Esophagus muscularis mucosa (tissue), 4 donors: ENCODE results near the gene LMO3. TPM values are rescaled to one million over a fixed set of nuclear protein-coding genes. Genes with fewer than 3 reads are reported as not detected.

Source experiments
- DNase-seq: peaks from one replicate; pipeline ENCODE4 v3.0.0-alpha.2; 2017; ENCODE audit errors: extremely low spot score
- H3K27ac ChIP-seq, 4 donors: fragments of 200-600 bp; sonication (generic); replicated peaks in 1 of 4; 1 replicate in 3 of 4; 2 replicates in 1 of 4; pipeline ENCODE4 v1.5.1; 2016 to 2019; ENCODE audit warnings: mild to moderate bottlenecking in 1 of 4
- H3K27me3 ChIP-seq, 4 donors: fragments of 200-600 bp; sonication (generic); one replicate each; pipeline versions ENCODE4 v1.5.1 to v1.6.0; 2016 to 2019
- H3K36me3 ChIP-seq, 4 donors: fragments of 200-600 bp; sonication (generic); one replicate each; pipeline ENCODE4 v1.5.1; 2016 to 2019
- H3K4me1 ChIP-seq, 4 donors: fragments of 200-600 bp; sonication (generic); one replicate each; pipeline ENCODE4 v1.5.1; 2016 to 2019
- H3K4me3 ChIP-seq, 4 donors: fragments of 200-600 bp; sonication (generic); 1 replicate in 2 of 4; 2 replicates in 2 of 4; pipeline ENCODE4 v1.5.1; 2016 to 2019; ENCODE audit warnings: mild to moderate bottlenecking in 4 of 4, moderate library complexity in 1 of 4
- H3K9me3 ChIP-seq, 4 donors: fragments of 200-600 bp; sonication (generic); 1 replicate in 3 of 4; 2 replicates in 1 of 4; pipeline ENCODE4 v1.5.1; 2016 to 2019
- EP300 ChIP-seq: sonication (generic); formaldehyde crosslinking; IDR thresholded peaks from one replicate; pipeline ENCODE4 v1.6.1; 2017; ENCODE audit warnings: antibody characterized with exemption
- POLR2A ChIP-seq: fragments of 450-650 bp; IDR thresholded peaks from one replicate; pipeline ENCODE4 v1.6.1; 2017; ENCODE audit warnings: antibody characterized with exemption, moderate library complexity, mild to moderate bottlenecking, low read depth
- POLR2AphosphoS5 ChIP-seq, 2 donors: sonication (generic); formaldehyde crosslinking; IDR thresholded peaks; one replicate each; pipeline ENCODE4 v1.6.1; 2017; ENCODE audit warnings: antibody characterized with exemption in 2 of 2
- WGBS: methylation state at CpG from one replicate; pipeline ENCODE4 v1.1.5; 2018; 5-methylcytosine and 5-hydroxymethylcytosine counted together
- intact Hi-C: fragments of 100-400 bp; cut with DNase I; formaldehyde crosslinking; loops from one replicate; pipeline ENCODE4 v1.15.1; 2023
- total RNA-seq, 4 donors: library from RNA; depleted of rRNA; stranded (reverse); fragments of >200 nt; gene quantifications; one replicate each; pipeline versions ENCODE4 v1.1.0 to v1.2.1, GENCODE V29; 2016
- TF ChIP-seq, protein P1 (sequence below), 3 experiments: fragments of 200-600 bp in 2 of 3; fragments of 450-650 bp in 1 of 3; sonication (generic) in 2 of 3; IDR thresholded peaks; one replicate each; pipeline ENCODE4 v1.5.1; 2017 to 2019; ENCODE audit warnings: antibody characterized with exemption in 3 of 3, mild to moderate bottlenecking in 2 of 3, moderate library complexity in 1 of 3

LMO3 gene
- total RNA-seq, 4 donors from 2014 or later = 66.1 to 152 (median 138) TPM

DNA sequence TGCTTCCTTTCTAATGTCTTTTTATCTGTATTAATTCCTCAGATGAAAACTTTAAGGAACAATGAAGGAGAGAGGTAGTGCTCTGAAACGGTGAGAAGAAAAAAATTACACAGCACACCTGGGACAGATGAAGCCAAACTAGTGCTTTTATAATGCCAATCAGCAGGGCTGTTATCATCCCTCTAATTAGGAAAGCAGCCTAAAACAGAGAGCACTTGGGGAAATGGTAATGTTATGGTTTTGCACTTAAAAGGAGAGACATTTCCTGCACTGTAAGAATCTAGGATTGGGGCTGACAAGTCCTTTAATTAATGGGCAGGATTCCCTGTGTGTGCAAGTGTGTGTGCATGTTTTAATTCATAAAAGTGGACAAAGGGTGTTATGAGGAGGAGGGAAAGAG, 4.8 kb upstream of the LMO3 start:
- intact Hi-C loops = no loop called here
- no peak for DNase-seq
- Histone ChIP-seq H3K27ac (peak overlapping the region; percentile 77 to 86 (median 83)), H3K36me3 (no peaks in the 10 kb centered on the region), H3K9me3 (no peaks in the 10 kb centered on the region), H3K4me1 (peaks cover 6 to 53% (median 35%) of the 10 kb centered on the region in 4 donors), H3K27me3 (no peaks in the 10 kb centered on the region), H3K4me3 (peak overlapping the region; percentile 22 to 72 (median 63))
- WGBS = 21% methylated on average over 1 of the region's 1 CpG
- TF ChIP-seq POLR2AphosphoS5 (IDR thresholded peaks at IDR 0.05) (no peak), EP300 (no peak), POLR2A (no peak)
- TF ChIP-seq, protein P1, sequence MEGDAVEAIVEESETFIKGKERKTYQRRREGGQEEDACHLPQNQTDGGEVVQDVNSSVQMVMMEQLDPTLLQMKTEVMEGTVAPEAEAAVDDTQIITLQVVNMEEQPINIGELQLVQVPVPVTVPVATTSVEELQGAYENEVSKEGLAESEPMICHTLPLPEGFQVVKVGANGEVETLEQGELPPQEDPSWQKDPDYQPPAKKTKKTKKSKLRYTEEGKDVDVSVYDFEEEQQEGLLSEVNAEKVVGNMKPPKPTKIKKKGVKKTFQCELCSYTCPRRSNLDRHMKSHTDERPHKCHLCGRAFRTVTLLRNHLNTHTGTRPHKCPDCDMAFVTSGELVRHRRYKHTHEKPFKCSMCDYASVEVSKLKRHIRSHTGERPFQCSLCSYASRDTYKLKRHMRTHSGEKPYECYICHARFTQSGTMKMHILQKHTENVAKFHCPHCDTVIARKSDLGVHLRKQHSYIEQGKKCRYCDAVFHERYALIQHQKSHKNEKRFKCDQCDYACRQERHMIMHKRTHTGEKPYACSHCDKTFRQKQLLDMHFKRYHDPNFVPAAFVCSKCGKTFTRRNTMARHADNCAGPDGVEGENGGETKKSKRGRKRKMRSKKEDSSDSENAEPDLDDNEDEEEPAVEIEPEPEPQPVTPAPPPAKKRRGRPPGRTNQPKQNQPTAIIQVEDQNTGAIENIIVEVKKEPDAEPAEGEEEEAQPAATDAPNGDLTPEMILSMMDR (IDR thresholded peaks at IDR 0.05) = no peak

DNA sequence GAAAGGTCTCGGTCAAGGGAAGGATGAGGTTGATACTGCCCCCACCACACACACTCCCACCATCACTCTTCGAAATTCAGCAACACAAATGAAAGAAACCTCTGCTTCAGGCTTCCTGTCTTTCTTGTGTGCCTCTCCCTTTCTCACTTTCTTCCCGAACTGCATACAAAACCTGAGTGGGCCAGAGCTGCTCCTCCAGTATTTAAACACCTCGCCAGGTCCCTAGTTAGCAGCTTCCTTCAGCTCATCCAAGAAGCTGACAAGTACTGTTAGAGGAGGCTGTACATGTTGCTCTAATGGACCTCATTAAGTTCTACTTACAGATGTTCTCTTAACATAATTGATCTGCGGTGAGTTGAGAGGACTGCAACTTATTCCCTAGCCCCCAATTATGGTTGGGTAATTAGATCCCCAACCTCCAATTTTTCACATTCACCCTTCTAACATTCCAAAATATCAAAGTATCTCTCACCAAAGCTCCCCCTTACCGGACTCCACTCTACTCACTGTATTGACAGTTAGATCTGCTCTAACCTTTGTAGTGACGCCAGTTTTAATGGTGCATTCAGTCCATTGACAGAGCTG, 4.1 kb upstream of the LMO3 start:
- intact Hi-C loops = no loop called here
- peaks cover 7 to 53% (median 36%) of the 10 kb centered on the region in 4 donors for H3K4me1 ChIP-seq
- DNase-seq = no peak
- H3K27me3 ChIP-seq = no peaks in the 10 kb centered on the region
- TF ChIP-seq POLR2AphosphoS5 (IDR thresholded peaks at IDR 0.05) (peak; percentile 10 to 45), EP300 (no peak), POLR2A (no peak)
- TF ChIP-seq, protein P1 (IDR thresholded peaks at IDR 0.05) = no peak
- 53% methylated on average over 7 of the region's 7 CpGs for WGBS
- H3K27ac ChIP-seq = peak overlapping the region; percentile 77 to 86 (median 83)
- no peaks in the 10 kb centered on the region for H3K9me3 ChIP-seq
- H3K36me3 ChIP-seq = no peaks in the 10 kb centered on the region
- H3K4me3 ChIP-seq = peak overlapping the region; percentile 22 to 72 (median 63)

GRCh38 chr12:16608946-16609539, 3.1 kb upstream of the LMO3 start:
- Histone ChIP-seq H3K27me3 (no peaks in the 10 kb centered on the region), H3K36me3 (no peaks in the 10 kb centered on the region), H3K9me3 (no peaks in the 10 kb centered on the region), H3K27ac (peak overlapping the region; percentile 77 to 86 (median 83)), H3K4me3 (peak overlapping the region; percentile 22 to 72 (median 63)), H3K4me1 (peaks cover 7 to 54% (median 40%) of the 10 kb centered on the region in 4 donors)
- 40% methylated on average over 9 of the region's 9 CpGs for WGBS
- no peak for DNase-seq
- TF ChIP-seq EP300 (no peak), POLR2AphosphoS5 (IDR thresholded peaks at IDR 0.05) (no peak)
- intact Hi-C loops = no loop called here

GRCh38 chr12:16607906-16608775, 2.2 kb upstream of the LMO3 start:
- DNase-seq = no peak
- no peaks in the 10 kb centered on the region for H3K27me3 ChIP-seq
- peaks cover 7 to 57% (median 39%) of the 10 kb centered on the region in 4 donors for H3K4me1 ChIP-seq
- peak overlapping the region; percentile 53 to 72 (median 63) for H3K4me3 ChIP-seq
- 66% methylated on average over 11 of the region's 11 CpGs for WGBS
- TF ChIP-seq, protein P1 (IDR thresholded peaks at IDR 0.05) = no peak
- peak; percentile 50 to 73 for TF ChIP-seq POLR2AphosphoS5 (IDR thresholded peaks at IDR 0.05)
- intact Hi-C loops = no loop called here
- no peaks in the 10 kb centered on the region for H3K36me3 ChIP-seq
- H3K9me3 ChIP-seq = no peaks in the 10 kb centered on the region
- H3K27ac ChIP-seq = peak overlapping the region; percentile 77 to 86 (median 83)

DNA sequence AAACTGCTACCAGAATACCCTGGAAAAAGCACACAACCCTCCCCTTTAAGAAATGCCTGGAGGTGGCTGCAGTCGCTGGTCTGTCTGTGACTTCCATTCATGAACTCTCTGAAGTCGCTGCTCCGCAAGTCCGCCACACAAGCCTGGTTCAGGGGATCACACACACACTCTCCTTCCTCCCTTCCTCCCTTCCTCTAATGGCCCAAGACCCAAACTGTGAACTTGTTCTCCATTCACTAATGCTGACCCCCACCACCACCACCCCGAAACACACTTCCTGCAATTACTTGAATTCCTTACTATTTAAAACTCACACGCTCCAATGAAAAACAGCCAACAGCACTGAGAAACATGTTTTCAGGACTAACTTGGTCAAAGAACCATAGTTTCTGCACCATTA, 1.0 kb upstream of the LMO3 start:
- intact Hi-C loops = no loop called here

More for the DNA sequence above, 1.0 kb upstream of the LMO3 start:
- no peaks in the 10 kb centered on the region for H3K36me3 ChIP-seq
- no peak for DNase-seq
- 21% methylated on average over 6 of the region's 6 CpGs for WGBS
- peaks cover 7 to 61% (median 42%) of the 10 kb centered on the region in 4 donors for H3K4me1 ChIP-seq
- no peaks in the 10 kb centered on the region for H3K9me3 ChIP-seq
- TF ChIP-seq, protein P1 (IDR thresholded peaks at IDR 0.05) = no peak
- TF ChIP-seq EP300 (no peak), POLR2AphosphoS5 (IDR thresholded peaks at IDR 0.05) (no peak), POLR2A (no peak)
- peak overlapping the region; percentile 77 to 86 (median 83) for H3K27ac ChIP-seq
- H3K4me3 ChIP-seq = peak overlapping the region; percentile 53 to 72 (median 63)
- H3K27me3 ChIP-seq = no peaks in the 10 kb centered on the region
